HCT116 (cell line): ENCODE measurements around the gene PACS2. TPM values are rescaled to one million over a fixed set of nuclear protein-coding genes. Genes with fewer than 3 reads are reported as not detected.

Experiments
- ATAC-seq: fragments of 200-7000 bp; cut with Tn5 transposase; 2 replicates; pipeline ENCODE4 v1.9.1; 2020; ENCODE audit warnings: mild to moderate bottlenecking, moderate library complexity
- BruUV-seq: library from RNA; stranded (reverse); fragments of 400-500 nt; replicated peaks from 2 replicates; lab custom pipeline; 2021; lab: Mats Ljungman, UMichigan
- CTCF ChIA-PET: fragments of 300-600 bp; sonication (Branson Sonifier 250); formaldehyde crosslinking; loops from one replicate; lab custom pipeline; 2021; ENCODE audit warnings: antibody characterized with exemption; lab: Charles Lee
- POLR2A ChIA-PET: fragments of 300-600, 350-600 bp; sonication (Branson Sonifier 250); formaldehyde crosslinking; loops from one replicate; lab custom pipeline; 2021; ENCODE audit warnings: antibody characterized with exemption; lab: Charles Lee
- RAD21 ChIA-PET, 2 experiments: fragments of 300-600 bp; sonication (Branson Sonifier 250); formaldehyde crosslinking; loops; one replicate each; lab custom pipeline; 2023; ENCODE audit warnings: low total read pairs in 2 of 2; ENCODE audit not compliant: uncharacterized antibody in 2 of 2, unreplicated experiment in 2 of 2, low non-redundant PET in 1 of 2; lab: Charles Lee
- DNase-seq: peaks from one replicate; pipeline ENCODE4 v3.0.0-alpha.2; 2010; ENCODE audit warnings: low read depth, low spot score
- H2AFZ ChIP-seq: fragments of 200-600 bp; shearing (Covaris generic), sonication (generic); 2 replicates; pipeline ENCODE4 v1.6.1; 2017; ENCODE audit warnings: low read depth, mixed run types, mixed read lengths, antibody characterized with exemption, low read length; ENCODE audit not compliant: poor library complexity, severe bottlenecking
- H3K27ac ChIP-seq: 2 replicates; pipeline ENCODE4 v1.5.1; 2012; ENCODE audit warnings: low read depth, low read length
- H3K27me3 ChIP-seq: fragments of 200-600 bp; sonication (generic); 2 replicates; pipeline ENCODE4 v1.6.1; 2016; ENCODE audit warnings: mixed run types, low read length, mixed read lengths; ENCODE audit not compliant: insufficient read depth
- H3K36me3 ChIP-seq, 2 experiments: fragments of 200-500 bp in 1 of 2; fragments of 200-600 bp in 1 of 2; sonication (Bioruptor generic) in 1 of 2; sonication (generic) in 1 of 2; 2 replicates each; pipeline versions ENCODE4 v1.5.1 to v1.6.1; 2014 to 2016; ENCODE audit warnings: low read length in 2 of 2, inconsistent platforms in 1 of 2, mixed read lengths in 1 of 2, mixed run types in 1 of 2; ENCODE audit not compliant: insufficient read depth in 2 of 2, control insufficient read depth in 1 of 2
- H3K4me1 ChIP-seq, 2 experiments: fragments of 200-600 bp in 1 of 2; sonication (generic) in 1 of 2; 2 replicates each; pipeline versions ENCODE4 v1.5.1 to v1.6.1; 2012 to 2017; ENCODE audit warnings: low read length in 2 of 2, inconsistent platforms in 1 of 2, mild to moderate bottlenecking in 1 of 2, mixed read lengths in 1 of 2, mixed run types in 1 of 2, moderate library complexity in 1 of 2; ENCODE audit not compliant: insufficient read depth in 2 of 2, control insufficient read depth in 1 of 2
- H3K4me2 ChIP-seq: fragments of 200-600 bp; sonication (generic); 2 replicates; pipeline ENCODE4 v1.6.1; 2017; ENCODE audit warnings: mixed run types, low read length, mixed read lengths
- H3K4me3 ChIP-seq, 2 experiments: fragments of 200-600 bp in 1 of 2; sonication (generic) in 1 of 2; replicated peaks in 1 of 2; 2 replicates each; pipeline ENCODE4 v1.5.1; 2011 to 2016; ENCODE audit warnings: low read length in 2 of 2, control low read depth in 1 of 2, low read depth in 1 of 2, mild to moderate bottlenecking in 1 of 2, mixed read lengths in 1 of 2, mixed run types in 1 of 2
- H3K79me2 ChIP-seq: fragments of 200-600 bp; sonication (generic); 2 replicates; pipeline ENCODE4 v1.6.1; 2017; ENCODE audit warnings: mild to moderate bottlenecking, mixed run types, low read length, moderate library complexity, mixed read lengths; ENCODE audit not compliant: insufficient read depth
- H3K9ac ChIP-seq: fragments of 200-600 bp; sonication (generic); 2 replicates; pipeline ENCODE4 v1.6.1; 2016; ENCODE audit warnings: low read length, mixed read lengths
- H3K9me2 ChIP-seq: fragments of 200-600 bp; sonication (generic), shearing (Covaris generic); 2 replicates; pipeline ENCODE4 v1.6.1; 2017; ENCODE audit warnings: mixed run types, mild to moderate bottlenecking, moderate library complexity; ENCODE audit not compliant: insufficient read depth
- H3K9me3 ChIP-seq, 2 experiments: fragments of 200-500 bp in 1 of 2; fragments of 200-600 bp in 1 of 2; sonication (Bioruptor generic) in 1 of 2; sonication (generic) in 1 of 2; 2 replicates each; pipeline ENCODE4 v1.6.1; 2014 to 2017; ENCODE audit warnings: low read length in 2 of 2, mixed read lengths in 2 of 2, inconsistent platforms in 1 of 2, low read depth in 1 of 2, mild to moderate bottlenecking in 1 of 2, mixed run types in 1 of 2, moderate library complexity in 1 of 2; ENCODE audit not compliant: control insufficient read depth in 1 of 2, insufficient read depth in 1 of 2
- H4K20me1 ChIP-seq: fragments of 200-600 bp; sonication (generic), shearing (Covaris generic); 2 replicates; pipeline ENCODE4 v1.6.1; 2017; ENCODE audit warnings: mixed run types, mild to moderate bottlenecking, moderate library complexity; ENCODE audit not compliant: insufficient read depth
- ATF3 ChIP-seq: IDR thresholded peaks from 2 replicates; pipeline ENCODE4 v1.6.1; 2012
- CEBPB ChIP-seq: IDR thresholded peaks from 2 replicates; pipeline ENCODE4 v1.6.1; 2012; ENCODE audit warnings: low read depth
- CTCF ChIP-seq, 3 experiments: fragments of 200-600 bp in 1 of 3; sonication (generic) in 1 of 3; IDR thresholded peaks in 2 of 3; conservative IDR thresholded peaks in 1 of 3; 2 replicates each; pipeline ENCODE4 v1.5.1; 2012 to 2017; ENCODE audit warnings: low read depth in 2 of 3, low read length in 2 of 3, antibody characterized with exemption in 1 of 3, borderline replicate concordance in 1 of 3, control low read depth in 1 of 3, mild to moderate bottlenecking in 1 of 3, mixed read lengths in 1 of 3, mixed run types in 1 of 3, moderate library complexity in 1 of 3; ENCODE audit not compliant: insufficient read depth in 1 of 3
- EZH2phosphoT487 ChIP-seq: fragments of 200-600 bp; IDR thresholded peaks from 2 replicates; pipeline ENCODE4 v1.6.1; 2018; ENCODE audit warnings: antibody characterized with exemption, borderline replicate concordance
- FOSL1 ChIP-seq: IDR thresholded peaks from 2 replicates; pipeline ENCODE4 v1.6.1; 2012; ENCODE audit warnings: low read depth
- JUND ChIP-seq: IDR thresholded peaks from 2 replicates; pipeline ENCODE4 v1.6.1; 2012
- POLR2A ChIP-seq: IDR thresholded peaks from 2 replicates; pipeline ENCODE4 v1.7.0; 2011; ENCODE audit warnings: borderline replicate concordance; ENCODE audit not compliant: insufficient read depth, insufficient read length; ENCODE audit errors: extremely low read depth
- SP1 ChIP-seq: IDR thresholded peaks from 2 replicates; pipeline ENCODE4 v1.6.1; 2012; ENCODE audit warnings: low read depth
- SRF ChIP-seq: IDR thresholded peaks from 2 replicates; pipeline ENCODE4 v1.6.1; 2012; ENCODE audit warnings: low read depth
- YY1 ChIP-seq: IDR thresholded peaks from 2 replicates; pipeline ENCODE4 v1.6.1; 2011; ENCODE audit warnings: low read length, low read depth, moderate library complexity, mild to moderate bottlenecking; ENCODE audit not compliant: insufficient replicate concordance; ENCODE audit errors: extremely low read depth
- ZBTB33 ChIP-seq: IDR thresholded peaks from 2 replicates; pipeline ENCODE4 v1.6.1; 2011; ENCODE audit warnings: mild to moderate bottlenecking, low read length, moderate library complexity; ENCODE audit not compliant: insufficient replicate concordance; ENCODE audit errors: extremely low read depth
- ZFX ChIP-seq: fragments of 450-650 bp; IDR thresholded peaks from 2 replicates; pipeline ENCODE4 v1.6.1; 2017
- ZNF274 ChIP-seq: fragments of 200-500 bp; sonication (Bioruptor generic); IDR thresholded peaks from 2 replicates; pipeline ENCODE4 v1.6.1; 2014; ENCODE audit warnings: mild to moderate bottlenecking, low read depth, low read length, inconsistent platforms
- intact Hi-C: fragments of 100-400 bp; cut with micrococcal nuclease; formaldehyde crosslinking; loops from 2 replicates; pipeline ENCODE4 v1.10.0; 2022
- total RNA-seq: library from RNA; stranded (reverse); gene quantifications from one replicate; pipeline ENCODE4 v1.2.1, GENCODE V29; 2021; ENCODE audit not compliant: unreplicated experiment

PACS2 gene
- total RNA-seq, 1 experiment from 2014 or later, result 75.5 TPM

GRCh38 chr14:105411985-105412770 lies 97.6 kb downstream of the PACS2 start:
- ChIA-PET CTCF (no interaction called here), POLR2A (no interaction called here), RAD21 (no interaction called here)
- H4K20me1 ChIP-seq, result no peaks in the 10 kb centered on the region
- no peaks in the 10 kb centered on the region for H3K9me3 ChIP-seq
- H3K4me1 ChIP-seq, result peaks cover 16% of the 10 kb centered on the region in 2 experiments
- H3K9ac ChIP-seq, result no peak overlapping the region
- no peak overlapping the region for H2AFZ ChIP-seq
- no peaks in the 10 kb centered on the region for H3K27me3 ChIP-seq
- DNase-seq, result no peak
- H3K4me3 ChIP-seq, result no peak overlapping the region; a peak in 1 of 4 replicates
- peak overlapping the region; percentile 75 for H3K4me2 ChIP-seq
- no peaks in the 10 kb centered on the region for H3K9me2 ChIP-seq
- no peak for ATAC-seq
- intact Hi-C loops, result no loop called here
- H3K36me3 ChIP-seq, result no peaks in the 10 kb centered on the region
- no TSS peak for BruUV-seq
- no peaks in the 10 kb centered on the region for H3K79me2 ChIP-seq
- TF ChIP-seq SP1 (no peak), CEBPB (no peak), FOSL1 (no peak), ZNF274 (no peak), JUND (no peak), SRF (no peak), YY1 (no peak), ZFX (no peak), EZH2phosphoT487 (no peak)
- peak overlapping the region; percentile 41; the same call in 1 of the 2 replicates for H3K27ac ChIP-seq

GRCh38 chr14:105412771-105413543 lies 98.4 kb downstream of the PACS2 start:
- ATAC-seq, result no peak
- H3K79me2 ChIP-seq, result no peaks in the 10 kb centered on the region
- POLR2A ChIA-PET, result no interaction called here
- no peak overlapping the region for H2AFZ ChIP-seq
- RAD21 ChIA-PET, result no interaction called here
- H3K4me2 ChIP-seq, result no peak overlapping the region
- CTCF ChIA-PET, result no interaction called here
- no peaks in the 10 kb centered on the region for H3K27me3 ChIP-seq
- intact Hi-C loops, result no loop called here
- BruUV-seq, result no TSS peak
- no peaks in the 10 kb centered on the region for H4K20me1 ChIP-seq
- H3K4me1 ChIP-seq, result peaks cover 16 to 20% of the 10 kb centered on the region in 2 experiments
- no peak overlapping the region for H3K27ac ChIP-seq
- H3K4me3 ChIP-seq, result no peak overlapping the region
- DNase-seq, result no peak
- H3K9me2 ChIP-seq, result no peaks in the 10 kb centered on the region
- no peak overlapping the region for H3K9ac ChIP-seq
- no peaks in the 10 kb centered on the region for H3K36me3 ChIP-seq
- H3K9me3 ChIP-seq, result no peaks in the 10 kb centered on the region
- TF ChIP-seq ZBTB33, result no peak
- TF ChIP-seq CTCF (IDR thresholded peaks at IDR 0.05 in 2 of 3, conservative IDR thresholded peaks at IDR 0.05 in 1 of 3; ENCODE audit: borderline replicate concordance in 1 of 3, insufficient read depth in 1 of 3, low read depth in 2 of 3, low read length in 2 of 3), result no peak
- no peak for TF ChIP-seq ZFX
- no peak for TF ChIP-seq ATF3
- no peak for TF ChIP-seq POLR2A
